H1 (cell line): Measurements from ENCODE around the gene MED19. TPM values are rescaled to one million over a fixed set of nuclear protein-coding genes. Genes with fewer than 3 reads are reported as not detected.

ENCODE experiments used
- CTCF ChIA-PET: fragments of 300-600 bp; sonication (Branson Sonifier 250); formaldehyde crosslinking; loops from one replicate; lab custom pipeline; 2021; ENCODE audit not compliant: partially characterized antibody; lab: Charles Lee
- POLR2A ChIA-PET: fragments of 300-600 bp; sonication (Branson Sonifier 250); formaldehyde crosslinking; loops from one replicate; lab custom pipeline; 2021; ENCODE audit warnings: inconsistent platforms; ENCODE audit not compliant: partially characterized antibody; lab: Charles Lee
- DNase-seq, 2 experiments: peaks; one replicate each; pipeline versions ENCODE4 v3.0.0 to v3.0.0-alpha.2; 2010 to 2022; ENCODE audit warnings: low spot score in 2 of 2, low read depth in 1 of 2, mixed read lengths in 1 of 2
- FAIRE-seq: peaks from 2 replicates; lab custom pipeline; 2011; peaks lifted over from hg19 to GRCh38; lab: Jason Lieb, UNC
- H2AFZ ChIP-seq: 2 replicates; pipeline ENCODE4 v1.8.1; 2012; ENCODE audit warnings: low read length, inconsistent platforms
- H2AK5ac ChIP-seq: 2 replicates; pipeline ENCODE4 v1.6.1; 2013; ENCODE audit warnings: low read depth, low read length
- H2BK120ac ChIP-seq: replicated peaks from 2 replicates; pipeline ENCODE3; 2013; ENCODE audit warnings: low read depth, low read length, inconsistent platforms
- H2BK12ac ChIP-seq: 2 replicates; pipeline ENCODE4 v1.6.1; 2013; ENCODE audit warnings: low read depth, low read length
- H2BK15ac ChIP-seq: 2 replicates; pipeline ENCODE4 v1.6.1; 2013; ENCODE audit warnings: low read length
- H2BK20ac ChIP-seq: 2 replicates; pipeline ENCODE4 v1.6.1; 2013; ENCODE audit warnings: low read length
- H2BK5ac ChIP-seq: 2 replicates; pipeline ENCODE4 v1.6.1; 2013; ENCODE audit warnings: low read depth, low read length
- H3K14ac ChIP-seq: 2 replicates; pipeline ENCODE4 v1.6.1; 2013; ENCODE audit warnings: inconsistent platforms; ENCODE audit not compliant: insufficient read length
- H3K18ac ChIP-seq: 2 replicates; pipeline ENCODE4 v1.6.1; 2013; ENCODE audit warnings: low read length; ENCODE audit errors: extremely low read depth
- H3K23ac ChIP-seq: 2 replicates; pipeline ENCODE4 v1.6.1; 2013; ENCODE audit warnings: inconsistent platforms; ENCODE audit not compliant: insufficient read length
- H3K23me2 ChIP-seq: 2 replicates; pipeline ENCODE4 v1.6.1; 2013; ENCODE audit warnings: low read depth, low read length
- H3K27ac ChIP-seq: 2 replicates; pipeline ENCODE4 v1.6.1; 2011; ENCODE audit warnings: low read depth, low read length, inconsistent platforms
- H3K27me3 ChIP-seq, 4 experiments: replicated peaks in 1 of 4; 1 replicate in 1 of 4; 2 replicates in 3 of 4; pipeline versions ENCODE4 v1.6.1 to v1.8.1; 2011 to 2013; ENCODE audit warnings: low read length in 3 of 4, mild to moderate bottlenecking in 3 of 4, inconsistent platforms in 2 of 4, mixed read lengths in 2 of 4, moderate library complexity in 1 of 4; ENCODE audit not compliant: control insufficient read depth in 3 of 4, insufficient read depth in 3 of 4; ENCODE audit errors: extremely low read depth in 1 of 4
- H3K36me3 ChIP-seq, 4 experiments: 2 replicates each; pipeline versions ENCODE4 v1.6.1 to v1.8.1; 2011 to 2013; ENCODE audit warnings: mild to moderate bottlenecking in 4 of 4, low read length in 3 of 4, moderate library complexity in 2 of 4, control low read depth in 1 of 4, inconsistent platforms in 1 of 4; ENCODE audit not compliant: insufficient read depth in 4 of 4, control insufficient read depth in 2 of 4
- H3K4ac ChIP-seq: replicated peaks from 2 replicates; pipeline ENCODE3; 2013; ENCODE audit warnings: low read length, low read depth, mixed read lengths, inconsistent platforms; ENCODE audit not compliant: insufficient read length
- H3K4me1 ChIP-seq, 4 experiments: replicated peaks in 1 of 4; 1 replicate in 1 of 4; 2 replicates in 3 of 4; pipeline versions ENCODE4 v1.6.1 to v1.8.1; 2011 to 2013; ENCODE audit warnings: low read length in 3 of 4, inconsistent platforms in 2 of 4, mixed read lengths in 1 of 4; ENCODE audit not compliant: insufficient read depth in 4 of 4, control insufficient read depth in 3 of 4
- H3K4me2 ChIP-seq, 2 experiments: 2 replicates each; pipeline versions ENCODE4 v1.6.1 to v1.8.1; 2011 to 2013; ENCODE audit warnings: low read depth in 2 of 2, low read length in 2 of 2, control low read depth in 1 of 2, inconsistent platforms in 1 of 2, mild to moderate bottlenecking in 1 of 2; ENCODE audit not compliant: insufficient read depth in 1 of 2
- H3K4me3 ChIP-seq, 4 experiments: fragments of 200-600, 300-600 bp in 1 of 4; sonication (generic), shearing (Covaris generic), sonication (Bioruptor Twin) in 1 of 4; 2 replicates each; pipeline versions ENCODE4 v1.5.1 to v1.8.1; 2011 to 2016; ENCODE audit warnings: low read length in 4 of 4, low read depth in 3 of 4, control low read depth in 2 of 4, inconsistent platforms in 2 of 4, mild to moderate bottlenecking in 2 of 4, mixed read lengths in 1 of 4, moderate library complexity in 1 of 4; ENCODE audit not compliant: insufficient read depth in 2 of 4; ENCODE audit errors: extremely low read depth in 1 of 4
- H3K56ac ChIP-seq: replicated peaks from 2 replicates; pipeline ENCODE3; 2013; ENCODE audit warnings: low read depth, mild to moderate bottlenecking, mixed read lengths, low read length, inconsistent platforms; ENCODE audit not compliant: insufficient read length
- H3K79me1 ChIP-seq: 2 replicates; pipeline ENCODE4 v1.6.1; 2013; ENCODE audit warnings: low read depth, low read length, control low read depth
- H3K79me2 ChIP-seq, 2 experiments: 2 replicates each; pipeline versions ENCODE4 v1.6.1 to v1.8.1; 2012 to 2013; ENCODE audit warnings: low read length in 2 of 2, mild to moderate bottlenecking in 2 of 2, inconsistent platforms in 1 of 2; ENCODE audit not compliant: insufficient read depth in 2 of 2, control insufficient read depth in 1 of 2
- H3K9ac ChIP-seq, 4 experiments: replicated peaks in 1 of 4; 1 replicate in 1 of 4; 2 replicates in 3 of 4; pipeline versions ENCODE4 v1.6.1 to v1.8.1; 2011 to 2013; ENCODE audit warnings: low read depth in 3 of 4, low read length in 3 of 4, control low read depth in 2 of 4, mild to moderate bottlenecking in 2 of 4, moderate library complexity in 2 of 4, inconsistent platforms in 1 of 4; ENCODE audit errors: extremely low read depth in 1 of 4
- H3K9me3 ChIP-seq, 2 experiments: 2 replicates each; pipeline versions ENCODE4 v1.6.1 to v1.8.1; 2012 to 2013; ENCODE audit warnings: mild to moderate bottlenecking in 2 of 2, moderate library complexity in 2 of 2, control low read depth in 1 of 2, inconsistent platforms in 1 of 2, low read depth in 1 of 2, low read length in 1 of 2, mixed read lengths in 1 of 2; ENCODE audit not compliant: insufficient read depth in 2 of 2
- H4K20me1 ChIP-seq, 2 experiments: replicated peaks in 1 of 2; 2 replicates each; pipeline versions ENCODE3 to v1.8.1; 2011 to 2013; ENCODE audit warnings: inconsistent platforms in 2 of 2, low read length in 2 of 2, mild to moderate bottlenecking in 1 of 2; ENCODE audit not compliant: insufficient read depth in 2 of 2, control insufficient read depth in 1 of 2
- H4K5ac ChIP-seq: 2 replicates; pipeline ENCODE4 v1.6.1; 2013; ENCODE audit warnings: low read length, low read depth, mixed read lengths, inconsistent platforms; ENCODE audit not compliant: insufficient read length
- H4K8ac ChIP-seq: 2 replicates; pipeline ENCODE4 v1.8.0; 2013; ENCODE audit warnings: mild to moderate bottlenecking, moderate library complexity, low read length, inconsistent platforms; ENCODE audit not compliant: insufficient read depth; ENCODE audit errors: extremely low read depth
- H4K91ac ChIP-seq: replicated peaks from 2 replicates; pipeline ENCODE3; 2013; ENCODE audit warnings: low read length, mixed read lengths, inconsistent platforms; ENCODE audit not compliant: insufficient read length
- ATF2 ChIP-seq: IDR thresholded peaks from 2 replicates; pipeline ENCODE4 v1.6.1; 2012; ENCODE audit warnings: low read length, inconsistent platforms
- CEBPB ChIP-seq: IDR thresholded peaks from 2 replicates; pipeline ENCODE4 v1.6.1; 2012; ENCODE audit warnings: low read depth, low read length
- CHD2 ChIP-seq: IDR thresholded peaks from 2 replicates; pipeline ENCODE4 v1.6.1; 2012; ENCODE audit warnings: low read length, improper control_type of control experiment
- JUN ChIP-seq: IDR thresholded peaks from 2 replicates; pipeline ENCODE4 v1.6.1; 2011; ENCODE audit warnings: low read depth, mild to moderate bottlenecking, improper control_type of control experiment, low read length
- POLR2A ChIP-seq, 2 experiments: IDR thresholded peaks; 1 replicate in 1 of 2; 2 replicates in 1 of 2; pipeline ENCODE4 v1.6.1; 2011; ENCODE audit warnings: low read depth in 2 of 2, low read length in 2 of 2, mild to moderate bottlenecking in 2 of 2; ENCODE audit errors: control extremely low read depth in 1 of 2
- POLR2AphosphoS5 ChIP-seq: IDR thresholded peaks from 2 replicates; pipeline ENCODE4 v1.6.1; 2011; ENCODE audit warnings: low read depth, low read length
- RNF2 ChIP-seq: fragments of 200-900, 300-1000 bp; sonication (generic); IDR thresholded peaks from 2 replicates; pipeline ENCODE4 v1.7.1; 2016; ENCODE audit warnings: borderline replicate concordance, low read depth, mild to moderate bottlenecking, antibody characterized with exemption, low read length; ENCODE audit not compliant: poor library complexity, severe bottlenecking; ENCODE audit errors: missing control alignments
- SIRT6 ChIP-seq: IDR thresholded peaks from one replicate; pipeline ENCODE4 v1.7.1; 2012; ENCODE audit warnings: low read length, inconsistent platforms
- SIX5 ChIP-seq: IDR thresholded peaks from 2 replicates; pipeline ENCODE4 v1.6.1; 2011; ENCODE audit warnings: mild to moderate bottlenecking, low read depth, low read length
- SRF ChIP-seq: IDR thresholded peaks from 2 replicates; pipeline ENCODE4 v1.6.1; 2011; ENCODE audit warnings: mild to moderate bottlenecking, low read depth, low read length, moderate library complexity
- TBP ChIP-seq: IDR thresholded peaks from 2 replicates; pipeline ENCODE4 v1.6.1; 2011; ENCODE audit warnings: low read depth, low read length, improper control_type of control experiment
- ZNF274 ChIP-seq: IDR thresholded peaks from 2 replicates; pipeline ENCODE4 v1.7.0; 2012; ENCODE audit warnings: low read length, borderline replicate concordance; ENCODE audit errors: extremely low read depth
- WGBS, 2 experiments: shearing (Covaris generic) in 1 of 2; methylation state at CpG; one replicate each; pipeline versions ENCODE4 v1.1.6 to v1.1.7; 2013 to 2015; ENCODE audit warnings: low lambda C conversion rate in 2 of 2, mixed read lengths in 2 of 2, inconsistent platforms in 1 of 2, low coverage in 1 of 2, missing lambda C conversion rate in 1 of 2; ENCODE audit not compliant: insufficient replicate concordance in 2 of 2, insufficient coverage in 1 of 2, insufficient read length in 1 of 2; ENCODE audit errors: extremely low coverage in 1 of 2, missing lambda C conversion rate in 1 of 2; 5-methylcytosine and 5-hydroxymethylcytosine counted together
- polyA plus RNA-seq, 7 experiments: library from polyadenylated mRNA; depleted of rRNA in 3 of 7; stranded (reverse) in 5 of 7; unstranded in 2 of 7; fragments of >200 nt in 5 of 7; fragments of 200-250 nt in 2 of 7; gene quantifications; 1 replicate in 5 of 7; 2 replicates in 1 of 7; 4 replicates in 1 of 7; pipeline versions ENCODE4 v1.2.1 to v1.2.3, GENCODE V29; 2011 to 2013; ENCODE audit warnings: missing spikeins in 2 of 7, mixed read lengths in 2 of 7
- total RNA-seq: library from RNA; stranded (reverse); fragmentation: NEBNext Ultra II Directional; extraction: Animal tissue kit (Norgen Biotek cat#: 25700); gene quantifications from 2 replicates; pipeline ENCODE4 v1.2.1, GENCODE V29; 2021

The MED19 gene
- total and polyA plus RNA-seq, 2 of the 8 experiments (the other 6 are each of a cell fraction or from before 2014, with no cell fraction given) = 19.4 to 35.4 TPM

GRCh38 chr11:57744357-57744756 is 32.3 kb upstream of the MED19 start:
- no peak overlapping the region for H2BK5ac ChIP-seq
- no peak overlapping the region for H3K14ac ChIP-seq
- no peak overlapping the region for H2BK12ac ChIP-seq
- H3K36me3 ChIP-seq = peaks cover 9 to 31% (median 19%) of the 10 kb centered on the region in 4 experiments
- H4K5ac ChIP-seq = no peak overlapping the region
- no peak overlapping the region for H2BK20ac ChIP-seq
- H4K20me1 ChIP-seq = peaks cover 0 to 1% of the 10 kb centered on the region in 2 experiments
- WGBS, 2 experiments = 100% methylated on average over 2 of the region's 2 CpGs; no CpG with 5 or more reads in 1 of the 2 experiments
- H3K4ac ChIP-seq = no peak overlapping the region
- no peaks in the 10 kb centered on the region for H3K9me3 ChIP-seq
- H3K79me2 ChIP-seq = peaks cover 0 to 14% of the 10 kb centered on the region in 2 experiments; a peak in 3 of 4 replicates
- H2BK120ac ChIP-seq = no peak overlapping the region
- ChIA-PET POLR2A (interaction anchor here (0.7 to 5.8 kb wide), 14 partner anchors 16 to 104 kb away, joined by 3 to 30 read pairs (median 4); partner anchors contain the start of genes CTNND1, MED19 and TMX2), CTCF (interaction anchor here (0.6 to 12.1 kb wide), 8 partner anchors 8 to 63 kb away, joined by 3 to 182 read pairs (median 4); partner anchors contain the start of gene BTBD18)
- H4K91ac ChIP-seq = no peak overlapping the region
- H3K4me2 ChIP-seq = no peak overlapping the region
- H3K4me3 ChIP-seq = no peak overlapping the region
- FAIRE-seq (no peak), DNase-seq (no peak)
- no peak overlapping the region for H3K56ac ChIP-seq
- H3K79me1 ChIP-seq = no peaks in the 10 kb centered on the region; the same call in 1 of the 2 replicates
- no peaks in the 10 kb centered on the region; the same call in 1 of the 2 replicates for H3K23me2 ChIP-seq
- peaks cover 0 to 9% (median 3%) of the 10 kb centered on the region in 4 experiments; a peak in 4 of 7 replicates for H3K4me1 ChIP-seq
- no peak overlapping the region for H3K18ac ChIP-seq
- H2BK15ac ChIP-seq = no peak overlapping the region
- no peak overlapping the region for H2AFZ ChIP-seq
- H3K27me3 ChIP-seq = no peaks in the 10 kb centered on the region
- no peak overlapping the region for H4K8ac ChIP-seq
- H2AK5ac ChIP-seq = no peak overlapping the region
- TF ChIP-seq SIX5 = no peak
- TF ChIP-seq CEBPB = no peak
- TF ChIP-seq JUN = no peak
- no peak for TF ChIP-seq SIRT6
- TF ChIP-seq ZNF274 = no peak
- peak in 1 of 2 experiments; percentile 68; a peak in 2 of 3 replicates for TF ChIP-seq POLR2A (IDR thresholded peaks at IDR 0.05; ENCODE audit: control extremely low read depth in 1 of 2, low read depth in 2 of 2, low read length in 2 of 2)
- no peak for TF ChIP-seq ATF2
- TF ChIP-seq TBP = no peak
- 0 out of 2 replicates have a peak, but pooled peaks have one; percentile 43 for TF ChIP-seq POLR2AphosphoS5
- no peak for TF ChIP-seq CHD2
- TF ChIP-seq SRF = no peak
- TF ChIP-seq RNF2 = no peak
- TF ChIP-seq, all 59 proteins: peak for 2
- Histone ChIP-seq H3K9ac (no peak overlapping the region), H3K27ac (no peak overlapping the region), H3K23ac (no peak overlapping the region)
